Subcutaneous preadipocyte (primary cell): ENCODE results near the gene B3GNT5. TPM values are rescaled to one million over a fixed set of nuclear protein-coding genes. Genes with fewer than 3 reads are reported as not detected.

ENCODE experiments used
- small RNA-seq: library from RNA; depleted of rRNA; stranded (forward); fragments of <200 nt; gene quantifications from one replicate; pipeline ENCODE3, GENCODE V24; 2012
- total RNA-seq: library from RNA; depleted of rRNA; stranded (reverse); fragments of >200 nt; gene quantifications from 2 replicates; pipeline ENCODE4 v1.2.3, GENCODE V29; 2012

B3GNT5 gene, protein sequence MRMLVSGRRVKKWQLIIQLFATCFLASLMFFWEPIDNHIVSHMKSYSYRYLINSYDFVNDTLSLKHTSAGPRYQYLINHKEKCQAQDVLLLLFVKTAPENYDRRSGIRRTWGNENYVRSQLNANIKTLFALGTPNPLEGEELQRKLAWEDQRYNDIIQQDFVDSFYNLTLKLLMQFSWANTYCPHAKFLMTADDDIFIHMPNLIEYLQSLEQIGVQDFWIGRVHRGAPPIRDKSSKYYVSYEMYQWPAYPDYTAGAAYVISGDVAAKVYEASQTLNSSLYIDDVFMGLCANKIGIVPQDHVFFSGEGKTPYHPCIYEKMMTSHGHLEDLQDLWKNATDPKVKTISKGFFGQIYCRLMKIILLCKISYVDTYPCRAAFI
- 32.3 and 45.4 TPM in 2 replicates for total RNA-seq

DNA sequence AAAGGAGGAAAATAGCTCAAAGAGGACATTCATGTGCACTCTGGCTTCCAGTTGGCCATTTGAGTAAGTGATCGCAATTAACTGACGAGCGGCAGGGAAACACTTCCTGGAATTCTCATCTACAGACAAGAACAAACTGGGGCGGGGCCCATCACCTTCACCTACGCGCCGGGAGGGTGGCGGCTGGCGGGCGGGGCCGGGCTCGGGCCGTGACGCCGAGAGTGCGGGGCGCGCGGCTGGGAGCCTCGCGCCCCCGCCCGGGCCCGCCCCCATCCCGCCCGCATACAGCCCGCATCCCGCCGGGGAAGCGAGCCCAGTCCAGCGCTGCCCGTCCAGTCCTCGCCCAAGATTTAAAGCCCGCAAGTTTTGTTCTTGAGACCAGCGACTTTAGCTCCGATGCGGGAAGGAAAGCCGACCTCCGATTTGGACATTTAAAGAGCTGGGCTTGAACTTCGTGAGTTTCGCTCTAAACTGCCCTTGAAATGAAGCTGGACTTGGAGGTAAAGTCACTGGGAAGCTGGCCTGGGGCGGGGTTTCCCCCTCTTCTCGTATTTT, at the start of gene B3GNT5:
TSS of gene B3GNT5 (plus strand) at position 281 of the 555 bp plus-strand sequence. CDS start 16,546 bp downstream, outside the sequence.

Small RNA genes lying within 50 kb of the gene (small RNA-seq; reads per million reads assigned to genes)
- gene RNA5SP151: not detected

Other genes with a start within 250 kb of the B3GNT5 start
- gene MCCC1, start 153.8 kb upstream of the B3GNT5 start, total RNA-seq: 18.0 and 21.1 TPM in 2 replicates
- gene LAMP3, start 90.5 kb upstream of the B3GNT5 start, total RNA-seq: not detected in 2 replicates
- gene MCF2L2, start 175.4 kb downstream of the B3GNT5 start, total RNA-seq: 0.73 and 1.6 TPM in 2 replicates